GM18858 (cell line): ENCODE measurements around the gene S100A13.
"Not testable (repeated sequence)": the region's sequence is repeated elsewhere in the genome, so short reads cannot be mapped to it uniquely, and the experiment has no call there.

ENCODE experiments used
- ATAC-seq: cut with Tn5 transposase; IDR thresholded peaks from one replicate; pipeline ENCODE4 v1.9.1; 2021; ENCODE audit not compliant: unreplicated experiment

S100A13 gene

GRCh38 chr1:153608742-153609584, 18.3 kb downstream of the S100A13 start:
- ATAC-seq: no peak

- ATAC-seq: no peak
Measured at GRCh38 chr1:153608089-153608682, 19.1 kb downstream of the S100A13 start.

GRCh38 chr1:153607381-153607780, 19.9 kb downstream of the S100A13 start:
- no peak for ATAC-seq

GRCh38 chr1:153606194-153606593, 21.1 kb downstream of the S100A13 start:
- no peak for ATAC-seq

- ATAC-seq: no peak
Measured at GRCh38 chr1:153602749-153603148, 24.6 kb downstream of the S100A13 start.

GRCh38 chr1:153599847-153600246, 27.5 kb downstream of the S100A13 start:
- no peak for ATAC-seq

- ATAC-seq: peak; percentile 95
Measured at GRCh38 chr1:153598309-153599172, 28.8 kb downstream of the S100A13 start.

- ATAC-seq: no peak
Measured at GRCh38 chr1:153597206-153597605, 30.1 kb downstream of the S100A13 start.

GRCh38 chr1:153592748-153593147, 34.6 kb downstream of the S100A13 start:
- ATAC-seq: no peak

- no peak for ATAC-seq
Measured at GRCh38 chr1:153588482-153588881, 38.8 kb downstream of the S100A13 start.

- ATAC-seq: not testable (repeated sequence)
Measured at GRCh38 chr1:153588033-153588432, 39.3 kb downstream of the S100A13 start.

- ATAC-seq: no peak
Measured at GRCh38 chr1:153587314-153587713, 40.0 kb downstream of the S100A13 start.

GRCh38 chr1:153586347-153586746, 41.0 kb downstream of the S100A13 start:
- ATAC-seq: no peak

GRCh38 chr1:153585006-153585405, 42.3 kb downstream of the S100A13 start:
- no peak for ATAC-seq

GRCh38 chr1:153583976-153584375, 43.3 kb downstream of the S100A13 start:
- no peak for ATAC-seq

GRCh38 chr1:153583514-153583913, 43.8 kb downstream of the S100A13 start:
- not testable (repeated sequence) for ATAC-seq

GRCh38 chr1:153582836-153583235, 44.5 kb downstream of the S100A13 start:
- not testable (repeated sequence) for ATAC-seq

GRCh38 chr1:153578936-153579335, 48.4 kb downstream of the S100A13 start:
- ATAC-seq: no peak

- no peak for ATAC-seq
Measured at GRCh38 chr1:153578490-153578889, 48.8 kb downstream of the S100A13 start.

- no peak for ATAC-seq
Measured at GRCh38 chr1:153577624-153578051, 49.7 kb downstream of the S100A13 start.

GRCh38 chr1:153577138-153577537, 50.2 kb downstream of the S100A13 start:
- no peak for ATAC-seq
